HL-60 (cell line): ENCODE data around the gene MVD.
"Not testable (repeated sequence)": the region's sequence is repeated elsewhere in the genome, so short reads cannot be mapped to it uniquely, and the experiment has no call there.

ENCODE experiments used
- DNase-seq, 2 experiments: peaks; one replicate each; pipeline ENCODE4 v3.0.0-alpha.2; 2010 to 2020; ENCODE audit warnings: low read depth in 1 of 2, low spot score in 1 of 2
- H3K27ac ChIP-seq: fragments of 250-450 bp; sonication (Bioruptor Pico); replicated peaks from 2 replicates; pipeline ENCODE4 v1.5.1; 2020; ENCODE audit warnings: mild to moderate bottlenecking, moderate library complexity
- H3K27me3 ChIP-seq: fragments of 250-450 bp; sonication (Bioruptor Pico); 2 replicates; pipeline ENCODE4 v1.5.1; 2021; ENCODE audit warnings: mild to moderate bottlenecking, moderate library complexity; ENCODE audit not compliant: insufficient read depth, poor library complexity, severe bottlenecking
- H3K4me3 ChIP-seq: replicated peaks from 2 replicates; pipeline ENCODE4 v1.5.1; 2011; ENCODE audit warnings: mild to moderate bottlenecking, control low read depth, low read length; ENCODE audit not compliant: insufficient read depth
- CTCF ChIP-seq: IDR thresholded peaks from one replicate; pipeline ENCODE4 v1.5.1; 2011; ENCODE audit warnings: low read length, control low read depth, inconsistent platforms; ENCODE audit not compliant: insufficient read depth
- GABPA ChIP-seq: IDR thresholded peaks from 2 replicates; pipeline ENCODE4 v1.6.1; 2012; ENCODE audit warnings: low read depth
- POLR2AphosphoS5 ChIP-seq: IDR thresholded peaks from 2 replicates; pipeline ENCODE4 v1.6.1; 2012; ENCODE audit warnings: low read depth
- REST ChIP-seq: IDR thresholded peaks from 2 replicates; pipeline ENCODE4 v1.6.1; 2012; ENCODE audit warnings: low read depth; ENCODE audit not compliant: insufficient replicate concordance
- SPI1 ChIP-seq: IDR thresholded peaks from 2 replicates; pipeline ENCODE4 v1.6.1; 2012; ENCODE audit warnings: low read depth, mild to moderate bottlenecking, borderline replicate concordance

Gene MVD

GRCh38 chr16:88671806-88672205 lies 8.9 kb upstream of the MVD start:
- H3K27ac ChIP-seq = no peak overlapping the region
- DNase-seq = no peak
- TF ChIP-seq GABPA (no peak), SPI1 (no peak), REST (no peak), CTCF (no peak), POLR2AphosphoS5 (no peak)
- no peaks in the 10 kb centered on the region for H3K27me3 ChIP-seq
- no peak overlapping the region for H3K4me3 ChIP-seq

- Histone ChIP-seq H3K27ac (no peak overlapping the region), H3K27me3 (no peaks in the 10 kb centered on the region), H3K4me3 (no peak overlapping the region)
- TF ChIP-seq REST (no peak), SPI1 (no peak), GABPA (no peak), CTCF (no peak), POLR2AphosphoS5 (no peak)
- DNase-seq = no peak
Measured at GRCh38 chr16:88669980-88670379, 7.1 kb upstream of the MVD start.

- H3K27me3 ChIP-seq, H3K4me3 ChIP-seq, H3K27ac ChIP-seq, DNase-seq: not testable (repeated sequence)
Measured at GRCh38 chr16:88669493-88669892, 6.6 kb upstream of the MVD start.

GRCh38 chr16:88667461-88667860 lies 4.6 kb upstream of the MVD start:
- TF ChIP-seq GABPA (no peak), REST (no peak), SPI1 (no peak), POLR2AphosphoS5 (no peak), CTCF (no peak)
- Histone ChIP-seq H3K27ac (no peak overlapping the region), H3K4me3 (no peak overlapping the region), H3K27me3 (no peaks in the 10 kb centered on the region)
- DNase-seq = no peak
